Osteocyte (in vitro differentiated cells): ENCODE measurements around the gene C12orf56. TPM values are rescaled to one million over a fixed set of nuclear protein-coding genes. Genes with fewer than 3 reads are reported as not detected.

Experiments
- DNase-seq: peaks from one replicate; pipeline ENCODE4 v3.0.0; 2021; ENCODE audit warnings: mixed read lengths; ENCODE audit not compliant: unreplicated experiment; ENCODE audit errors: extremely low spot score
- H3K27ac Mint-ChIP-seq: one replicate; pipeline ENCODE4 v1.8.0; 2021; ENCODE audit warnings: mild to moderate bottlenecking, mixed read lengths; ENCODE audit not compliant: unreplicated experiment
- H3K27me3 Mint-ChIP-seq: one replicate; pipeline ENCODE4 v1.8.0; 2021; ENCODE audit warnings: mixed read lengths; ENCODE audit not compliant: unreplicated experiment
- H3K36me3 Mint-ChIP-seq: one replicate; pipeline ENCODE4 v1.8.0; 2021; ENCODE audit warnings: mixed read lengths; ENCODE audit not compliant: unreplicated experiment
- H3K4me1 Mint-ChIP-seq: one replicate; pipeline ENCODE4 v1.8.0; 2021; ENCODE audit warnings: mixed read lengths; ENCODE audit not compliant: unreplicated experiment
- H3K4me3 Mint-ChIP-seq: one replicate; pipeline ENCODE4 v1.8.0; 2021; ENCODE audit warnings: mild to moderate bottlenecking, moderate library complexity, mixed read lengths; ENCODE audit not compliant: unreplicated experiment
- H3K9me3 Mint-ChIP-seq: one replicate; pipeline ENCODE4 v1.8.0; 2021; ENCODE audit warnings: mixed read lengths; ENCODE audit not compliant: unreplicated experiment
- CTCF ChIP-seq: fragments of 200-600 bp; sonication (generic); IDR thresholded peaks from 2 replicates; pipeline ENCODE4 v1.5.0; 2021; ENCODE audit warnings: antibody characterized with exemption, mild to moderate bottlenecking, moderate library complexity
- total RNA-seq: library from RNA; stranded (reverse); gene quantifications from 2 replicates; pipeline ENCODE4 v1.2.1, GENCODE V29; 2021

C12orf56 gene
- total RNA-seq, 1 donor from 2014 or later: 0.78 TPM

GRCh38 chr12:64403707-64404469 lies 13.3 kb upstream of the C12orf56 start, which contains the start of gene XPOT:
Gene XPOT (plus strand): TSS chr12:64404392. CDS start chr12:64410036, 5,644 bp downstream.
- Mint-ChIP-seq H3K9me3 (no peaks in the 10 kb centered on the region), H3K27ac (peak within 1 kb of the TSS; percentile 99), H3K4me3 (peak within 1 kb of the TSS; percentile 95), H3K4me1 (peaks cover 36% of the 10 kb centered on the region), H3K27me3 (peaks cover 3% of the 10 kb centered on the region), H3K36me3 (peaks cover 1% of the 10 kb centered on the region)
- peak; percentile 97 for DNase-seq
- no peak for TF ChIP-seq CTCF

- Mint-ChIP-seq H3K4me3 (no peak overlapping the region), H3K36me3 (no peaks in the 10 kb centered on the region), H3K9me3 (no peaks in the 10 kb centered on the region), H3K27me3 (peaks cover 3% of the 10 kb centered on the region), H3K27ac (no peak overlapping the region), H3K4me1 (peaks cover 21% of the 10 kb centered on the region)
- DNase-seq: no peak
- no peak for TF ChIP-seq CTCF
Observed at GRCh38 chr12:64402181-64402580, 11.6 kb upstream of the C12orf56 start.

- H3K27ac Mint-ChIP-seq: no peak overlapping the region
- peaks cover 8% of the 10 kb centered on the region for H3K4me1 Mint-ChIP-seq
- no peak overlapping the region for H3K4me3 Mint-ChIP-seq
- no peaks in the 10 kb centered on the region for H3K9me3 Mint-ChIP-seq
- no peak for DNase-seq
- TF ChIP-seq CTCF: no peak
- no peaks in the 10 kb centered on the region for H3K36me3 Mint-ChIP-seq
- peaks cover 3% of the 10 kb centered on the region for H3K27me3 Mint-ChIP-seq
Observed at GRCh38 chr12:64400041-64400440, 9.5 kb upstream of the C12orf56 start.

GRCh38 chr12:64395739-64396138 lies 5.2 kb upstream of the C12orf56 start:
- H3K4me1 Mint-ChIP-seq: no peaks in the 10 kb centered on the region
- no peak overlapping the region for H3K27ac Mint-ChIP-seq
- no peaks in the 10 kb centered on the region for H3K36me3 Mint-ChIP-seq
- no peak overlapping the region for H3K4me3 Mint-ChIP-seq
- H3K27me3 Mint-ChIP-seq: peaks cover 3% of the 10 kb centered on the region
- no peaks in the 10 kb centered on the region for H3K9me3 Mint-ChIP-seq
- no peak for TF ChIP-seq CTCF
- DNase-seq: no peak

- no peaks in the 10 kb centered on the region for H3K9me3 Mint-ChIP-seq
- no peak overlapping the region for H3K27ac Mint-ChIP-seq
- H3K36me3 Mint-ChIP-seq: no peaks in the 10 kb centered on the region
- DNase-seq: no peak
- peak; percentile 51 for TF ChIP-seq CTCF
- H3K27me3 Mint-ChIP-seq: no peaks in the 10 kb centered on the region
- H3K4me3 Mint-ChIP-seq: no peak overlapping the region
- no peaks in the 10 kb centered on the region for H3K4me1 Mint-ChIP-seq
Observed at GRCh38 chr12:64392221-64392620, 1.7 kb upstream of the C12orf56 start.
